ENCODE measurements around the gene TEX44.
A peak's percentile ranks its signal among the peaks of the same experiment; 100 is the strongest.

Gene TEX44

DNA sequence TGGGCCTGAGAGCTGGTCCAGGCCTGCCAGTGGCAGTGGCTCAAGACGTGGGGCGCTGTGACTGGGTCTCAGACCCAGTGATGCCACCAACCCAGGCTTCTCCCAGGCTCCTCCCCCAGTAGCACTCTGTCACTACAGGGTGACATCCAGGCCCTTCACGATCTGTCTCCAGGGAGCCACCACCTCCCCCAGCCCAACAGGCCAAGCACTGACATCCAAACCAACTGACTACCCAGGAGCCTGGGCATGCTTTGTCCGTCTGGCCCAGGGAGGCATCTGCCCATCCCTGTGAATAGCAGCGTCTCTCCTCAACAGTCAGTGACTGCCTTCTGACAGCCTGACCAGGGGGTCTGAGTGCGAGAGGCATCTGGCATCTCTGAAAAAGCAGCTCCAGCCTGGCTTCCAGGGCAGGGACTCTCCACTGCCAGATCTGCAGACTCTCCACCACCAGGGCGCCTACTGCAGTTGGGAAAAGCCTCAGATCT is 13.0 kb downstream of the TEX44 start:
- no peak for DNase-seq (ENCODE audit: low read depth)

DNA sequence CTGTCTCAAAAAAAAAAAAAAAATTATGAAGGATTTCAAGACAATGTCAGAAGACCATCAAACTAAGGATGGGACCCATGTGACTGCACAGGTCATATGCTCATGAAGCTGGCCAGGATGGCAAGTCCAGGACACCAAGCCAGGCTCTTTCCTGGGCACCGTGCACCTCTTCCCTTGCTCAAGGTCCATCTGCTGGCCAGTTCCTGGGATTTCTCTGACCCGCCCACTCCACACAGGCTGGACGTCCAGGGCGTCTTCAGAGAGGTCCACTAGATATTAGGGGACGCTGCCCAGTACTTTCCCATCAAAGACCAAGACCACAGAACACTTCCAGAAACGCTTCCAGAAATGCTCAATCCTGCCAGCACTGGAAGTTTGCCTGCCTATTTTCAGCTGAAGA is 14.3 kb downstream of the TEX44 start:
- DNase-seq (ENCODE audit: low read depth), result no peak

DNA sequence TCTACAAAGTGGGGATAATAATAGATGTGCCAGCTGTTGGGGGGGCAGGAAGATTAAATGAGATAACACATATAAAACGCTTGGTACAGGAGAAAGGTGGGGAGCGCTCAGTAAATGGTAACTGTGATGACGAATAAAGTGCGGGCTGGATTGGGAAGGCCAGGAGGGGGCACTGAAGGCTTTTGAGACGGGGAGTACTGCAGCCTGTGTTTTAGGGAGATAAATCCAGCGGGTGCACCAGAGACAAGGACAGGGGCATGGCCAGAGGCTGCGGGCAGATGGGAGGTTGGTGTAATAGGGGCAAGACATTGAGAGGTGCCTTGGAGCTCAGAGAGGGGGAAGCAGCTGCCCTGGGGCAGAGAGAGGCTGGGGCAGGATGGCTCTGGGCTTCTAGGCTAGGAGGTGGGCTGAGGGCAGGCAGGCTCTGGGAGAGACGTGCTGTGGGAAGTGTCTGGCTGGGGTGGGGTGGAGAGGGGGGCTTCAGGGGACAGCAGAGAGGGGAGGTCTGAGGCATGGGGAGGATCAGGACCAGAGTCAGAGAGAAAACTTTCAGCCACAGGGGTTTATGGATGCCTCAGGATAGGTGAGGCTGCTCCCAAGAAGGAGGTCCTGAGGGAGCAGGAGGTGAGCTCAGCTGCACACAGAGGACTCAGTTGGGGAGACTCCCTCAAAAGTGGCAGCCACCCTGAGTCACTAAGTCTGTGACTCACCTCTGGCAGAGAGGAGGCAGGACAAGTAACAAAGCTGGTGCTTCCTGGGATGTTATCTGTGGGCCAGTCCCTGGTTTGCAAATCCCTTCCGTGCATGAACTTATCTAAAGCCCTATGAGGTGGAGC is 18.8 kb downstream of the TEX44 start:
- peak; percentile 29 for DNase-seq (ENCODE audit: low read depth)

DNA sequence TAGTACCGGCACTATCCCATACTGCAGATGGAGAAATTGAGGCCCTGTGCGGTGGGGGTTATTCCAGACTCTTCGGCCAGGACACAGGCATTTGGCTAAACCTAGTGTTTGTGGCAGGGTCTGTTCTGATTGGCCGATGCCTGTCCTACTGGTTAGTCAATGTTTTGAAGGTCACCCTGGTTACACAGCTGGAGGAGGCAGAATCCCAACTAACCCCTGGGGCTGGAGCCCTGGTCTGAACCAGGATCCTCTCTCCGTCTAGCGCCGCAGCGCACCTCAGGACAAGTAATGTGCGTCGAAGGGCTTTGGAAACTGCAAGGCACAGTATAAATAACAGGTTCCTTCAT is 19.4 kb downstream of the TEX44 start:
- DNase-seq (ENCODE audit: low read depth), result no peak

DNA sequence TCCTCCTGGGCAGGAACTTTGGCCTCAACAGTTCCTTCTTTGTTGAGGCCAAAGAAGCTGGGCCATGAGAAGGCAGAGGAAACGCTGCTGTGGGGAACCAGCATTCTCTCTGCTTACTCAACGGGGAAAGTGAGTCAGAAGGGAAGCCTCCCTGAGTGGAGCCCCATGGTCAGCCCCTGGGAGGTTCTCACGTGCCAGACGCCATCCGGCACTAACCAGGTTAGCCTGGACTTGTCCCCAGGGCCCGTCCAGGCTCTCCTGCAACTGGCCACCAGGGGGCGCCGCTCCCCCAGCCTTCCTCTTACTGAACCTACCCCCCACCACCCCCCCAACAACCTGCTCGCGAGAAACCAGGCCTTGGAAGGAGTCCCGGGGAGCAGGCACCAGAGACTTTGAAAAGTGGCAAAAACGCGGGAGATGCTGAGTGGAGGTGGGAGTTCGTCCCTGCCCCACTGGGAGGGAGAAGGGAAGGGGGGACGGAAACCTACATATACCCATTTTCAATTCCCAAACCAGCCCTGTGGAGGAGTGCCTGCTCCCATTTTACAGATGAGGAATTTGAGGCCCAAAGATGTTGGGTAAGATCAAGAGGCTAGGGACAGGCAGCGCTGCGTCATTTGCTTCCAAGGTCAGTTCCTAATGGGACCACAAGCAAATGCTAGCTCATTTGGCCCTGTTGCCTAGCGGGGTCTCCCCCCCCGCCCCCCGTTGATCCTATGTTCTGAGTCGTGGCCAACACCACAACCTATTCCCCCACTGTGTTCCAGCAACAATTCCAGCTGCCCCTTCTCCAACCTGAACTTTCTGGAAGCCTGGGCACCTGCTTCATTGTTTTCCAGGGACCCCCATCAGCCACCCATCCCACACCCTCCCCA is 20.0 kb downstream of the TEX44 start:
- DNase-seq (ENCODE audit: low read depth), result peak; percentile 83

DNA sequence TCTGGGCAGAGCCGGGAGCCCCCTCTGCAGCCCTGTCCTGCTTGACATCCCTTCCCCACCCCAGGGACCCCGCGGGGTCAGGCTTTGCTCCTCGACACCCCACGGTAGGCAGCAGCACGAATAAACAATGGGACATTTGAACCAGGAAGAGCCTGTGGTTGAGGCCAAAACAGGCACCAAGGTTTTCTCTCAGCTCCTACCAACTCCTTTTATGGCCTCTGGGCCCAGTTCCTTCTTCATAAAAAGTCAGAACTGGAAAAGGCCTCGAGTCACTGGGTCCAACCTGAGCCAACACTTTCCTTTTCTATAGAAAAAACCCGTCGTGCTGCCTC is 20.6 kb downstream of the TEX44 start:
- DNase-seq (ENCODE audit: low read depth), result no peak

DNA sequence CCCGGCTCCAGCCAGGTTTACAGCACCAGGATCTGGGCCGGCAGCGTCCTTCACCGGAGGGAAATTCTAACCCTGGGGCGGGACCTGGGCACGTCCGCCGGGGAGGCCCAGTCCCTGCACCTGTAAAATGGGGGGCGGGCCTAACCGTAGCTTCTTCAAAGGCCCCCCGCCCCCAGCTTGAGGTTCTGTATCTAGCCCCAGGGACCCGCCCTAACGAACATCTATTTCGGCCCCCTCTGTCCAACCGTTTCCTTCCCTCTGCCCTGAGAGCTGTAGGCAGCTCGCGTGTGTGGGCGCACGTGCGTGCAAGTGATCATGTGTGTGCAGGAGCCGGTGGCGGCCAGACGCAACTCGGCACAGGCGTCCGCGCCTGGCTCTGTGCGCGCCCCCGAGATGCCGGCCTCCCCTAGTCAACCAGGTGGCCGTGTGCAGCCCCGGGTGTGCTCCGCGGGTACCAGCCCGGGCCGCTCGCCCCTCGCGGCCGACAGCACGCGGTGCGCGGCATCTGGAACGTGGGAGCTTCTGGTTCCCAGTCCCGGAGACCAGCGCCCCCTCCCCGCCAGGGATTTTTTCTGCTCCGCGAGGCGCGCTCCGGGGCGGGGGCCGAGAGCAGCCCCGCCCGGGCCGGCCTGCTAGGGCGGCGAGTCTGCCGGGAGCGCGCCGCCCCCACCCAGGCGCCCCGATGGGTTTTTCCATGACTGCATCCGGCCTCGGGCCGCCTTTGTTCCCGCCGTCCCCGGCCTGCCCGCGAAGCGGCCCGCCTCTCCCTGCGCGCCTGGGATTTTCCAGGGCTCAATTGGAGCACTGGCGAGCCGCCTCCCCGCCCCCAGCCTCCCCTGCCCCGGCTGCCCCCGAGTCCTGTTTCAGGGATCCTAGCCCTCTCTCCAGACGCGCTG is 21.2 kb downstream of the TEX44 start:
- DNase-seq (ENCODE audit: low read depth), result peak; percentile 45

DNA sequence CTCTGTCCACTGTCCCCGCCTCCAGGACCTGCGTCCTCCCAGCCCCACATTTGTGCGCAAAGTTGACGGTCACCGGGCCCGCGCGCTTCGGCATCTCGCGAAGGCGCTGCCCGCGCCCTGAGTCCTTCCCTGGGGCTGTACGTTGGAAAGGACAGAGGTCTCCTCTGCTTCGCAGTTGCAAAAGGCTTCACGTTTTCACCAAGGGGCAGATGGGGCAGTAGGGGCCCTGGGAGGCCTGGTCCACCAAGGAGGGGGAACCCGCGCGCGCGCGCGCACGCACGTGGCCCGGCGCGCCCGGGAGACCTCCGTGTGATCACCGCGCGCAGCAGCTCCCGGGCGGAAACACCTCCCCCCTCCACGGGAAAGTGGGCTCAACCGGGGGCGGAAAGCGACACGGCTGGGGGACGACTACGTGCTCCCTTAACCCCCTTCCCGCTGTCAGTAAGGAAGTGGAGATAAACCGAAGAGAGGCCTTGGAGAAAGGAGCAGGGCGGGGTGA is 21.9 kb downstream of the TEX44 start:
- no peak for DNase-seq (ENCODE audit: low read depth)

DNA sequence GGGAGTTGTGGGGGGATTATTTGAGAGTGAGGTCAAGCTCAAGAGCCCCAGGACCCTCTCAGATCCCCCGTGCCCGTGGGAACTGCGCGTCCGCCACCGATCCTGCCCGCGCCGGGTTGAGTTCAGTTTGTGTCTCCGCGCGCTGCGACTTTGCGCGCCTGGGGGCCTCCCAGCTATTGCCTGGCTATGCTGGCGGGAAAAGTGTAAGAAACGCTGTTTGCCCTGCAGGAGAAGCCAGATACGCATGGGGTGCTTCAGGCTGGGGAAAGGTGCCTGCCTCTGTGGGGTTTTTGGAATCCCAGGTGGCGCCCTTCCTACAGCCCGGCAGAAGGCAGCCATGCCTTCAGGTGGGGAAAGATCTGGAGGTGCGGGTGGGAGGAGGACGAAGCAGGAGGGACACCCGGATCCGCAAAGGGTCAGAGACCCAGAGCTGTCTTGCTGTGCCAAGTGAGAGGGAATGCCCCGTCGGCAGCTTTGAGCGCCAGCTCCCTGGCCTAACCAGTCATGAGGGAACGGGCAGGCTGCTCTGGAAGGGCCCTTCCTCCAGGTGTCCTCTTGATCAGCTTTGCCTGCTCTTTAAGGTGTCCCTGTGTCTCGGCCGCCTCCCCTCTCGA is 22.5 kb downstream of the TEX44 start:
- DNase-seq (ENCODE audit: low read depth), result no peak

DNA sequence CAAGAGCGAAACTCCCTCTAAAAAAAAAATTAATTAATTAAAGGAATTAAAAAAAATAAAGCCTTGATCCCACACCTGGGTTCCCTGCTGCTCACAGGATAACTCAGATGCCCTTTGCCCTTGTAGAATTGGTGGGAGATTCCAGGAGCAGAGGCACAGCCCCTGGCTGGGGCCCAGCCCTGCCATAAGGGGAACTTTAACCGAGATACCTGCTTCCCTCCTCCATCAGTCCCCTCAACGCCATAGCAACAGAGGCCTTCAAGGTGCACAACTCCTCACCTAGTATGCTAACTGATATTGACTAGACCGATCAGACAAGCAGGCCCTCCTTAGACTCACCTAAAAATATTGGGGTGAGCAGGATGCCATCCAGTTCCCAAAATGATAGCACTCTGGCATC is 23.6 kb downstream of the TEX44 start:
- no peak for DNase-seq (ENCODE audit: low read depth)

DNA sequence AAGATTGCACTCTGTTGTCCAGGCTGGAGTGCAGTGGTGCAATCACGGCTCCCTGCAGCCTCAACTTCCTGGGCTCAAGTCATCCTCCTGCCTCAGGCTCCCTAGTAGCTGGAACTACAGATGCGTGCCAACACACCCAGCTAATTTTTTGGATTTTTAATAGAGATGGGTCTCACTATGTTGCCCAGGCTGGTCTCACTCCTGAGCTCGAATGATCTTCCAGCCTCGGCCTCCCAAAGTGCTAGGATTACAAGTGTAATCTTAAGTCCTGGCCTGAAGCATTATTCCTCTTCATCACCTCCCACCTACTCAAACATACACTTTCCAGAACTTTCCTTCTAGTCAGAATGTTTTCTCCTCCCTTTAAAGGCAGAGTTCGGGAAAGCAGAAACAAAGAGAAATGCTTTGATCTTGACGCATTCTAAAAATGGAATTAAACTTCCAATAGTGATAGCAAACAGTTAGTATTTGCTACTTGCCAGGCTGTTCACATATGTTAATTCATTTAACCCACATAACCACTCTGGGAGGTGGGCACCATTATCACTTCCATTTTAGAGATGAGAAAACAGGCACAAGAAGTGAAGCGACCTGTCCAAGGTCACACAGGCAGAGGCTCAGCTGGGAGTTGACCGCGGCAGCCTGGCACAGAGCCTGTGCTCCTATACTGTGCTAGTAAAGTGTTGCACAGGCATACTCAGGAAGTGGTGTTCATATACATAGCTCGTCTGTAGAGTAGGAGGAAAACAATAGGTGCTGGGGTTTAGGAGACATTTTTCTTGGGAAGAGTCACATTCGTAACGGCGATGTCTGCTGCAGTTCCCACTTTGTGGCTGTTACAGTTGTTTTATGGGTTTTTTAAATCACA is 24.6 kb downstream of the TEX44 start:
- no peak for DNase-seq (ENCODE audit: low read depth)

DNA sequence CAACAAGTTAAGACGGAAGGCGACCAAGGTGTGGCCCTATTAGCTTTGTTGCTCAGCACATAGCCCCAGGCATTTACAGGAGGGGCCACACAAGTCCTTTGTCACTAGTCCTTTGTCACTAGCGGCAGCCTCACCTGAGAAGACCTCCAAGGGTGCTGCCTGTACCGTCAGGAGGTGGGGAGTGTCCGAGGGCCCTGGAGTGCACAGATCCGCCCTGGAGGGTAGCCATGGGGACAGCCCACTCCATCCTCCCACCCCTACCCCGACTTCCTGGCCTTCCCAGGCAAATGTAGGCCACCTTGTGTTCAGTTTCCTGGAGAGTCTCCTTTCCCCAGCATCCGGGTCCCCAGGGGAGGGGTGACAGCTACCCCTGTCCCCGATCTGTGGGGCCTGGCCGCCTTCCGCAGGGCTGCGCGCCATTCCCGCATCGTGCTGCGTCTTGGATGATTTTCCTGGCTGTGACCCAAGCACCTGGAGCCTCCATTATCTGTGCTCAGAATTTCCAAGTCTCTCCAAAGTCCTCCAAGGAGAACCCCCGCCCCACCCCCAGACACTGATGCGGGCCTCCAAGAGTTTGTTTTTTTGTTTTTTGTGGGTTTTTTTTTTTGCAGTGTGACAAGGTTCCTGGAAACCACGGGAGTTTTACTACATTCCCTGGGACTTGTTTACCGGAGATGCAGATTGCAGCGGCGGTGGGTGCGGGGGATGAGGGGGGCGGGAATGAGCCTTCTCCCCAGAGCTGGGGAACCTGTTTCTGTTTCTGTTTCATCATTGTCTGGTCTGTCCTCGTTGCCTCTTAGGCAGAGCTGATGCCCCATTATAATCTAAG is 28.6 kb downstream of the TEX44 start:
- no peak for DNase-seq (ENCODE audit: low read depth)

DNA sequence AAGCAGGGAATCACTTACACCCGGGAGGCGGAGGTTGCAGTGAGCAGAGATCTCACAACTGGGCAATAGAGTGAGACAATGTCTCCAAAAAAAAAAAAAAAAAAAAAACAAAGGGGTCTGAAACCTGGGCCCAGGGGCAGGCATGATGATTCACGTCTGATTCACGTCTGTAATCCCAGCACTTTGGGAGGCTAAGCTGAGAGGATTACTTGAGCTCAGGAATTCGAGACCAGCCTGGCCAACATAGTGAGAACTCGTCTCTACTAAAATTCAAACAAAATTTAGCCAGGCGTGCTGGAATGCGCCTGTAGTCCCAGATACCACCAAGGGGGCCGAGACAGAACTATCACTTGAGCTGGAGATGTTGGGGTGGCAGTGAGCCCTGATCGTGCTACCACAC is 30.3 kb downstream of the TEX44 start:
- no peak for DNase-seq (ENCODE audit: low read depth)

DNA sequence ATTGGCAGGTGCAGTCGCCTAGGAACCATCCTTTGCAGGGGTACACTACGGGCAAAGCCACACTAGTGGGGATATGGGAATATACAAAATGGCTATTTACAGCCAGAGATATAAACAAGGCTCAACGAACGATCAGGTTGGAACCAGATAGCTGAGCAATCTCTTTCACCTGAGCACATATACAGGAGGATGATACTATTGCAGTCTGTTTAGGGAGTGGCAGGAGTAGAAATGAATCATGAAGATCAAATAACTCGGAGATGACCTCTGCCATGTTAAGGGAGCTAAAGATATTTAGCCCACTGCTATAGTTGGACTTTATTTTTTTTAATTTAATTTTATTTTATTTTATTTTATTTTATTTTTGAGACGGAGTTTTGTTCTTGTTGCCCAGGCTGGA is 33.8 kb downstream of the TEX44 start:
- no peak for DNase-seq (ENCODE audit: low read depth)

DNA sequence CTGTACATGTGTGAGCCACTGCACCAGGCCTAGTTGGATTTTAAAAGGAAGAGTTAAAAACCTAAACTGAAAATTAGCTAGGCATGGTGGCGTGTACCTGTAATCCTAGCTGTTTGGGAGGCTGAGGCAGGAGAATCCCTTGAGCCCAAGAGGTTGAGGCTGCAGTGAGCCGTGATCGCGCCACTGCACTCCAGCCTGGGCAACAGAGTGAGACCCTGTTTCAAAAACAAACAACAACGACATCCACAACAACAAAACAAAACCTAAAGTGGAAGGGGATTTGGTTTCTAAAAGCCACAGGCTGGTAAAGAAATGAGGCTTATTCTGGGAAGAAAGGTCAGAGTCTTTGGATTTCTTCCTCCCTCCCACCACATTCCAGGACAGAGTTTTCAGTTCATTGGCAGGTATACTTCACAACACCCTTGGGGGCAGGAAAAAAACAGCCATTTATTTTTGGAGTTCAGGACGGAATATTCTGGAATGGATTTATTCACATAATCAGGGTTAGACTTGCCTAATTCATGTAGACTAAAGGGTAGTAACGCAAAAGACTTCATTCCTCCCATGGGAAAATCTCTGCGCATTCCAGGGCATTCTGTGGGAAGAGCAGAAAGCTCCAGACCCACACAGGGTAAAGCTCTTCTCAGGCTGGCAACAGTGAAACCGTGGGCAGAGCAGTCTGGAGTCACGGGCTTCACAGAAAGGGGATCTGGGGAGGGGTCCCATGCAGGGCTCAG is 34.9 kb downstream of the TEX44 start:
- no peak for DNase-seq (ENCODE audit: low read depth)

DNA sequence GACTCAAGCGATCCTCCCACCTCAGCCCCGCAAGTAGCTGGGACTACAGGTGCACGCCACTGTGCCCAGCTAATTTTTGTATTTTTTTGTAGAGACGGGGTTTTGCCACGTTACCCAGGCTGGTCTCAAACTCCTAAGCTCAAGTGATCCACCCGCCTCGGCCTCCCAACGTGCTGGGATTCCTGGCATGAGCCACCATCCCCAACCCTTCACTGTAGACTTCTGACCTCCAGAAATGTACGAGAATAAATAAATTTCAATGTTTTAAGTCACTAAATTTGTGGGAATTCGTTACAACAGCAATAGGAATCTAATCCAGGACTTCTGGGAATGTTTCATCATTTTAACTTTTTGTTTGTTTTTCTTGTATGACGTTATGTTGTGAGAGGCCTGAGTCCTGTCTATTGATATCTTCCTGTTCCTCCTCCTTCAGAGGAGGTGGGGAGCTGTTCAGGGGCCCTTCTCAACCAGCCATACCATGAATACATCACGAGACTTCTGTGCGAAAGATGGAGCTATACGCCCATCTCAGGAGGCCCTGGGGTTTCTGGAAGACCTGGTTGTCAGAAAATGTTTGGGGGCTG is 40.0 kb downstream of the TEX44 start:
- no peak for DNase-seq (ENCODE audit: low read depth)

DNA sequence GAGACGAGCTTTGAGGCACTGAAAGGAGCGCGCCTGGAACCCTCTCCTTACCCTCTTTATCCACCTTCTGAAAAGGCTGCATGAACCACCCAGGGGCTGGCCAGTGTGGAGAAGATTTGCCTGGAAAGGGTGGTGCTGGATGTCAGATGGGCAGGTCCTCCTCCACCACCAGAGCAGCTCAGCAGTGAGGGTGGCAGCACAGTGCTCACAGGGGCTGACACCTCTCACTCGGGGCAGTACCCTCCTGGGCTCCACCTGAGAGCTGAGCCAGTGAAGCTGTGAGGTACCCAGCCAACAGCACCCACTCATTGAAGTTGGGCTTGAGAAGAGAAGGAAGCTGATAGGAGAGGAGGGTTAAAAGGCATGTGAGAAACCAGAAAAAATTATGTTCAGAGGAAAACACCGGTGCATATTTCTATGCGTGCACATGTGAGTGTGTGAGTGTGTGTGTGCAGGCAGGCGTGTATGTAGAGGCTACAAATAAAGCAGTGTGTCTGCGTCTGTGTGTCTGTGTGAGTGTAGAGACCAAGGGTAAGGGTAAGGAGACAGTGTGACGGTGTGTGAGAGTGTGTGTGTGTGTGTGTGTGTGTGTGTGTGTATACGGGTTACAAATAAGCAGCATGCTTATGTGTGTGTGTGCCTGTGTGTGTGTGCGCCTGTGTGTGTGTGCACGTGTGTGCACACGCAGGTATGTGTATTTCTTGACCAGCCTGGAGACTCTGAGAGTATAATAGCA is 40.7 kb downstream of the TEX44 start:
- no peak for DNase-seq (ENCODE audit: low read depth)

DNA sequence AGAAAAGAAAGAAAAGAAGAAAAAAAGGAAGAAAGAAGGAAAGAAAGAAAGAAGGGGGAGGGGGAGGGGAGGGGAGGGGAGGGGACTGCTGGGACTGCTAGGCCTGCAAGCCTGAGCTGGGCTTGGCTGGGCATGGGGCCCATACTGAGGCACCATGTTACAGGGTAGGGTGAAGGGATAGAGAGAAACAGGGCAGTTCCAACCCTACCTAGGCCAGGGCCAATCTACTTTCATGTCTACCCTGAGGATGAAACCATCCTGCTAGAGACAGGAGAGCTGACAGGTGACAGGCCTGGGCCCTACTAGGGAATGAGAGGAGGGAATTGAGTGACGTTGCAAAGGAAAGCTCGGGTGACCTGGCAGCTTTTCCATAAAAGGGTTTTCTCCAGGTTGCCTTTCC is 41.7 kb downstream of the TEX44 start:
- no peak for DNase-seq (ENCODE audit: low read depth)
